ENCODE data around the gene MICU1.

The MICU1 gene

GRCh38 chr10:72466018-72466417 lies 159.9 kb downstream of the MICU1 start:
- Histone ChIP-seq H3K4me2 (ENCODE audit: low read depth, low read length, poor library complexity, severe bottlenecking) (no peak overlapping the region), H3K4me3 (ENCODE audit: insufficient read depth, low read length, poor library complexity, severe bottlenecking) (no peak overlapping the region), H3K27me3 (ENCODE audit: low read length) (no peaks in the 10 kb centered on the region), H3K9me3 (ENCODE audit: insufficient read depth, low read length) (no peaks in the 10 kb centered on the region), H3K79me2 (ENCODE audit: insufficient read depth, low read length) (no peaks in the 10 kb centered on the region), H3F3A (ENCODE audit: insufficient read depth) (no peaks in the 10 kb centered on the region), H3K36me3 (ENCODE audit: low read length) (peaks cover 3% of the 10 kb centered on the region; the same call in 1 of the 2 replicates), H3K27ac (ENCODE audit: low read depth, low read length) (no peak overlapping the region), H2AFZ (ENCODE audit: low read depth, low read length, severe bottlenecking) (no peak overlapping the region), H3K9ac (ENCODE audit: low read length) (no peak overlapping the region), H4K20me1 (ENCODE audit: low read depth, low read length) (no peaks in the 10 kb centered on the region), H3K9me2 (replicated peaks; ENCODE audit: insufficient read depth, low read length) (no peaks in the 10 kb centered on the region)
- TF ChIP-seq, protein P1, sequence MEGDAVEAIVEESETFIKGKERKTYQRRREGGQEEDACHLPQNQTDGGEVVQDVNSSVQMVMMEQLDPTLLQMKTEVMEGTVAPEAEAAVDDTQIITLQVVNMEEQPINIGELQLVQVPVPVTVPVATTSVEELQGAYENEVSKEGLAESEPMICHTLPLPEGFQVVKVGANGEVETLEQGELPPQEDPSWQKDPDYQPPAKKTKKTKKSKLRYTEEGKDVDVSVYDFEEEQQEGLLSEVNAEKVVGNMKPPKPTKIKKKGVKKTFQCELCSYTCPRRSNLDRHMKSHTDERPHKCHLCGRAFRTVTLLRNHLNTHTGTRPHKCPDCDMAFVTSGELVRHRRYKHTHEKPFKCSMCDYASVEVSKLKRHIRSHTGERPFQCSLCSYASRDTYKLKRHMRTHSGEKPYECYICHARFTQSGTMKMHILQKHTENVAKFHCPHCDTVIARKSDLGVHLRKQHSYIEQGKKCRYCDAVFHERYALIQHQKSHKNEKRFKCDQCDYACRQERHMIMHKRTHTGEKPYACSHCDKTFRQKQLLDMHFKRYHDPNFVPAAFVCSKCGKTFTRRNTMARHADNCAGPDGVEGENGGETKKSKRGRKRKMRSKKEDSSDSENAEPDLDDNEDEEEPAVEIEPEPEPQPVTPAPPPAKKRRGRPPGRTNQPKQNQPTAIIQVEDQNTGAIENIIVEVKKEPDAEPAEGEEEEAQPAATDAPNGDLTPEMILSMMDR (IDR thresholded peaks at IDR 0.05; ENCODE audit: insufficient read depth, low read length, poor library complexity, severe bottlenecking): no peak

DNA sequence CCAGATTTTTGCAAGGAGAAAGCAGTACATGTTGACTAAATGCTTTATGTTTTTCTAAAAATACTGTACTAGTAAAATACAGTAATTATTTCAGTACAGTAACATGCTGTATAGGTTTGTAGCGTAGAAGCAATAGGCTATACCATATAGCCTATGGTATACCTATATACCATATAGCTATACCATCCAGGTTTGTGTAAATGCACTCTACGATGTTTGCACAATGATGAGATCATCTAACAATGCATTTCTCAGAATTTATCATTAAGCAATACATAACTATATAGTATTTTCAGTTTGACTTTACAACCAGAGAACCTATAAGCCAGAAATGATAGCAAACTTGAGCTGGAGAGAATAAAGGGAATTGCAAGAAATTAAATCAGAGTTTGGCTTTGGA lies 161.4 kb downstream of the MICU1 start:
- H4K20me1 ChIP-seq (ENCODE audit: low read depth, low read length): no peaks in the 10 kb centered on the region
- no peaks in the 10 kb centered on the region for H3K9me3 ChIP-seq (ENCODE audit: insufficient read depth, low read length)
- no peaks in the 10 kb centered on the region for H3K79me2 ChIP-seq (ENCODE audit: insufficient read depth, low read length)
- no peak overlapping the region for H3K27ac ChIP-seq (ENCODE audit: low read depth, low read length)
- H3K4me3 ChIP-seq (ENCODE audit: insufficient read depth, low read length, poor library complexity, severe bottlenecking): no peak overlapping the region
- no peaks in the 10 kb centered on the region for H3F3A ChIP-seq (ENCODE audit: insufficient read depth)
- TF ChIP-seq, protein P1 (IDR thresholded peaks at IDR 0.05; ENCODE audit: insufficient read depth, low read length, poor library complexity, severe bottlenecking): no peak
- TF ChIP-seq EZH2phosphoT487 (conservative IDR thresholded peaks at IDR 0.05; ENCODE audit: low read length): no peak
- peaks cover 3% of the 10 kb centered on the region; the same call in 1 of the 2 replicates for H3K36me3 ChIP-seq (ENCODE audit: low read length)
- no peak overlapping the region for H2AFZ ChIP-seq (ENCODE audit: low read depth, low read length, severe bottlenecking)
- H3K9ac ChIP-seq (ENCODE audit: low read length): no peak overlapping the region
- H3K4me2 ChIP-seq (ENCODE audit: low read depth, low read length, poor library complexity, severe bottlenecking): no peak overlapping the region
- H3K9me2 ChIP-seq (replicated peaks; ENCODE audit: insufficient read depth, low read length): no peaks in the 10 kb centered on the region
- H3K27me3 ChIP-seq (ENCODE audit: low read length): no peaks in the 10 kb centered on the region

GRCh38 chr10:72462261-72462660 lies 163.6 kb downstream of the MICU1 start:
- Histone ChIP-seq H4K20me1 (ENCODE audit: low read depth, low read length) (no peaks in the 10 kb centered on the region), H3K27me3 (ENCODE audit: low read length) (no peaks in the 10 kb centered on the region), H3K4me3 (ENCODE audit: insufficient read depth, low read length, poor library complexity, severe bottlenecking) (no peak overlapping the region), H3K36me3 (ENCODE audit: low read length) (peaks cover 3% of the 10 kb centered on the region; the same call in 1 of the 2 replicates), H2AFZ (ENCODE audit: low read depth, low read length, severe bottlenecking) (no peak overlapping the region), H3K4me2 (ENCODE audit: low read depth, low read length, poor library complexity, severe bottlenecking) (no peak overlapping the region), H3K79me2 (ENCODE audit: insufficient read depth, low read length) (no peaks in the 10 kb centered on the region), H3F3A (ENCODE audit: insufficient read depth) (no peaks in the 10 kb centered on the region), H3K9ac (ENCODE audit: low read length) (no peak overlapping the region), H3K9me3 (ENCODE audit: insufficient read depth, low read length) (no peaks in the 10 kb centered on the region), H3K9me2 (replicated peaks; ENCODE audit: insufficient read depth, low read length) (no peaks in the 10 kb centered on the region), H3K27ac (ENCODE audit: low read depth, low read length) (no peak overlapping the region)
- TF ChIP-seq EZH2phosphoT487 (conservative IDR thresholded peaks at IDR 0.05; ENCODE audit: low read length): no peak
- TF ChIP-seq, protein P1 (IDR thresholded peaks at IDR 0.05; ENCODE audit: insufficient read depth, low read length, poor library complexity, severe bottlenecking): no peak

Data from SU-DHL-6 (cell line).